Fibroblast of lung (primary cell): Measurements from ENCODE around the gene DLGAP1. TPM values are rescaled to one million over a fixed set of nuclear protein-coding genes. Genes with fewer than 3 reads are reported as not detected.

Experiments
- DNase-seq, 2 donors: peaks; one replicate each; pipeline versions ENCODE4 v3.0.0 to v3.0.0-alpha.2; 2010; ENCODE audit warnings: low read depth in 2 of 2
- H2AFZ ChIP-seq: 2 replicates; pipeline ENCODE4 v1.5.1; 2012; ENCODE audit warnings: low read length, control low read depth, inconsistent platforms
- H3K27ac ChIP-seq: 2 replicates; pipeline ENCODE4 v1.5.1; 2011; ENCODE audit warnings: low read length, control low read depth; ENCODE audit not compliant: insufficient read depth
- H3K27me3 ChIP-seq: 2 replicates; pipeline ENCODE4 v1.5.1; 2011; ENCODE audit warnings: mild to moderate bottlenecking, low read length; ENCODE audit not compliant: control insufficient read depth, insufficient read depth
- H3K36me3 ChIP-seq: 2 replicates; pipeline ENCODE4 v1.5.1; 2011; ENCODE audit warnings: low read length; ENCODE audit not compliant: control insufficient read depth, insufficient read depth
- H3K4me1 ChIP-seq: 2 replicates; pipeline ENCODE4 v1.5.1; 2011; ENCODE audit warnings: low read length; ENCODE audit not compliant: control insufficient read depth, insufficient read depth; ENCODE audit errors: extremely low read depth
- H3K4me2 ChIP-seq: 2 replicates; pipeline ENCODE4 v1.5.1; 2011; ENCODE audit warnings: low read length, control low read depth; ENCODE audit not compliant: insufficient read depth; ENCODE audit errors: extremely low read depth
- H3K4me3 ChIP-seq, 4 experiments: fragments of 200-600 bp in 1 of 4; sonication (generic) in 1 of 4; replicated peaks in 1 of 4; 2 replicates each; pipeline ENCODE4 v1.5.1; 2011 to 2016; ENCODE audit warnings: low read length in 4 of 4, low read depth in 3 of 4, mild to moderate bottlenecking in 3 of 4, control low read depth in 2 of 4, inconsistent platforms in 1 of 4, mixed read lengths in 1 of 4; ENCODE audit not compliant: insufficient read depth in 1 of 4; ENCODE audit errors: control extremely low read depth in 1 of 4
- H3K79me2 ChIP-seq: 2 replicates; pipeline ENCODE4 v1.5.1; 2012; ENCODE audit warnings: mild to moderate bottlenecking, low read length, inconsistent platforms; ENCODE audit not compliant: control insufficient read depth, insufficient read depth
- H3K9ac ChIP-seq: 2 replicates; pipeline ENCODE4 v1.5.1; 2011; ENCODE audit warnings: mild to moderate bottlenecking, low read length, control low read depth; ENCODE audit not compliant: insufficient read depth
- H3K9me3 ChIP-seq: 2 replicates; pipeline ENCODE4 v1.5.1; 2012; ENCODE audit warnings: low read depth, low read length; ENCODE audit not compliant: control insufficient read depth, insufficient read depth
- H4K20me1 ChIP-seq: 2 replicates; pipeline ENCODE4 v1.5.1; 2011; ENCODE audit warnings: low read length; ENCODE audit not compliant: control insufficient read depth, insufficient read depth; ENCODE audit errors: extremely low read depth
- EZH2 ChIP-seq: IDR thresholded peaks from 2 replicates; pipeline ENCODE4 v1.5.1; 2012; ENCODE audit warnings: low read length, control low read depth, mild to moderate bottlenecking; ENCODE audit errors: missing control alignments
- polyA plus RNA-seq, 2 donors: library from polyadenylated mRNA; depleted of rRNA in 1 of 2; stranded (reverse) in 1 of 2; unstranded in 1 of 2; fragments of >200 nt; gene quantifications; 2 replicates each; pipeline ENCODE4 v1.2.1, GENCODE V29; 2011 to 2012; ENCODE audit warnings: missing spikeins in 1 of 2
- total RNA-seq: library from RNA; depleted of rRNA; stranded (reverse); fragments of >200 nt; gene quantifications from 2 replicates; pipeline ENCODE4 v1.2.1, GENCODE V29; 2014
- TF ChIP-seq, protein P1 (sequence below), 2 donors: IDR thresholded peaks in 1 of 2; conservative IDR thresholded peaks in 1 of 2; 1 replicate in 1 of 2; 2 replicates in 1 of 2; pipeline ENCODE4 v1.5.1; 2011 to 2012; ENCODE audit warnings: low read length in 2 of 2, control low read depth in 1 of 2, inconsistent platforms in 1 of 2, low read depth in 1 of 2, mild to moderate bottlenecking in 1 of 2

DLGAP1 gene
- total and polyA plus RNA-seq, 2 donors (not counting 1 experiment from before 2014, with no cell fraction given), result 0.16 to 0.17 TPM

GRCh38 chr18:3879114-3879835 is 575.8 kb downstream of the DLGAP1 start:
- Histone ChIP-seq H3K79me2 (no peaks in the 10 kb centered on the region), H2AFZ (no peak overlapping the region), H3K9me3 (no peaks in the 10 kb centered on the region), H4K20me1 (no peaks in the 10 kb centered on the region), H3K27me3 (no peaks in the 10 kb centered on the region), H3K4me1 (no peaks in the 10 kb centered on the region), H3K9ac (no peak overlapping the region), H3K4me3 (no peak overlapping the region), H3K36me3 (no peaks in the 10 kb centered on the region), H3K4me2 (no peak overlapping the region), H3K27ac (no peak overlapping the region)
- TF ChIP-seq EZH2, result no peak
- TF ChIP-seq, protein P1, sequence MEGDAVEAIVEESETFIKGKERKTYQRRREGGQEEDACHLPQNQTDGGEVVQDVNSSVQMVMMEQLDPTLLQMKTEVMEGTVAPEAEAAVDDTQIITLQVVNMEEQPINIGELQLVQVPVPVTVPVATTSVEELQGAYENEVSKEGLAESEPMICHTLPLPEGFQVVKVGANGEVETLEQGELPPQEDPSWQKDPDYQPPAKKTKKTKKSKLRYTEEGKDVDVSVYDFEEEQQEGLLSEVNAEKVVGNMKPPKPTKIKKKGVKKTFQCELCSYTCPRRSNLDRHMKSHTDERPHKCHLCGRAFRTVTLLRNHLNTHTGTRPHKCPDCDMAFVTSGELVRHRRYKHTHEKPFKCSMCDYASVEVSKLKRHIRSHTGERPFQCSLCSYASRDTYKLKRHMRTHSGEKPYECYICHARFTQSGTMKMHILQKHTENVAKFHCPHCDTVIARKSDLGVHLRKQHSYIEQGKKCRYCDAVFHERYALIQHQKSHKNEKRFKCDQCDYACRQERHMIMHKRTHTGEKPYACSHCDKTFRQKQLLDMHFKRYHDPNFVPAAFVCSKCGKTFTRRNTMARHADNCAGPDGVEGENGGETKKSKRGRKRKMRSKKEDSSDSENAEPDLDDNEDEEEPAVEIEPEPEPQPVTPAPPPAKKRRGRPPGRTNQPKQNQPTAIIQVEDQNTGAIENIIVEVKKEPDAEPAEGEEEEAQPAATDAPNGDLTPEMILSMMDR (conservative IDR thresholded peaks at IDR 0.05 in 1 of 2, IDR thresholded peaks at IDR 0.05 in 1 of 2; ENCODE audit: low read depth in 1 of 2, low read length in 2 of 2), result no peak
- DNase-seq, result no peak

- no peak overlapping the region for H3K4me3 ChIP-seq
- H2AFZ ChIP-seq, result no peak overlapping the region
- H3K9me3 ChIP-seq, result no peaks in the 10 kb centered on the region
- TF ChIP-seq EZH2, result no peak
- TF ChIP-seq, protein P1 (conservative IDR thresholded peaks at IDR 0.05 in 1 of 2, IDR thresholded peaks at IDR 0.05 in 1 of 2; ENCODE audit: low read depth in 1 of 2, low read length in 2 of 2), result no peak
- H3K4me2 ChIP-seq, result no peak overlapping the region
- no peaks in the 10 kb centered on the region for H3K4me1 ChIP-seq
- DNase-seq, result no peak
- H4K20me1 ChIP-seq, result no peaks in the 10 kb centered on the region
- H3K27me3 ChIP-seq, result no peaks in the 10 kb centered on the region
- no peaks in the 10 kb centered on the region for H3K36me3 ChIP-seq
- H3K9ac ChIP-seq, result no peak overlapping the region
- no peak overlapping the region for H3K27ac ChIP-seq
- H3K79me2 ChIP-seq, result no peaks in the 10 kb centered on the region
These were observed 576.7 kb downstream of the DLGAP1 start for GRCh38 chr18:3878401-3878800.

DNA sequence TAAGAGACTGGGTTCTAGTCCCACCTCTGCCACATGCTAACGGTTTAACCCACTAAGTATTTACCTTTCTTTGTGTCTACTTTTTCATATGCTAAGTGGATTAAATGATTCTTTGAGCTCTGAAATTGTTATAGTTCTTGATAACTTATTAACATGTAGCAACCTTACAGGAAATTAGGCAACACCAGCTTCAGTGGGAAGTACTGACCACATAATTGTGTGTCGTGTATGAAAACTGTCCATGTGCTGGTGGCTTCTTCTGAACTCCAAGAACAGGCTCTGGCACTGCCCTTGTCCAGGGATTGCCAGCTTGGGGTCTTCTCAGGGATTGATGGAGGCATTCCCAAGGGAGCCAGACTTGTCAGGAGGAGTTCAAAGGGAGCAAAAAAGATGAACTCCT is 577.4 kb downstream of the DLGAP1 start:
- peak in 1 of 2 donors; percentile 32 for DNase-seq
- no peaks in the 10 kb centered on the region for H3K4me1 ChIP-seq
- no peaks in the 10 kb centered on the region for H3K9me3 ChIP-seq
- H3K27me3 ChIP-seq, result no peaks in the 10 kb centered on the region
- H4K20me1 ChIP-seq, result no peaks in the 10 kb centered on the region
- no peak overlapping the region for H3K27ac ChIP-seq
- H3K4me2 ChIP-seq, result no peak overlapping the region
- H3K36me3 ChIP-seq, result no peaks in the 10 kb centered on the region
- H3K79me2 ChIP-seq, result no peaks in the 10 kb centered on the region
- no peak overlapping the region for H3K9ac ChIP-seq
- TF ChIP-seq, protein P1 (conservative IDR thresholded peaks at IDR 0.05 in 1 of 2, IDR thresholded peaks at IDR 0.05 in 1 of 2; ENCODE audit: low read depth in 1 of 2, low read length in 2 of 2), result no peak
- TF ChIP-seq EZH2, result no peak
- H2AFZ ChIP-seq, result no peak overlapping the region
- no peak overlapping the region for H3K4me3 ChIP-seq
